ENCODE data around the gene ARSG. TPM values are rescaled to one million over a fixed set of nuclear protein-coding genes. Genes with fewer than 3 reads are reported as not detected.

ARSG gene
- total and polyA plus RNA-seq, 10 of the 15 experiments (the other 5 are each of a cell fraction or from before 2014, with no cell fraction given) = 2.9 to 13.5 (median 7.6) TPM

DNA sequence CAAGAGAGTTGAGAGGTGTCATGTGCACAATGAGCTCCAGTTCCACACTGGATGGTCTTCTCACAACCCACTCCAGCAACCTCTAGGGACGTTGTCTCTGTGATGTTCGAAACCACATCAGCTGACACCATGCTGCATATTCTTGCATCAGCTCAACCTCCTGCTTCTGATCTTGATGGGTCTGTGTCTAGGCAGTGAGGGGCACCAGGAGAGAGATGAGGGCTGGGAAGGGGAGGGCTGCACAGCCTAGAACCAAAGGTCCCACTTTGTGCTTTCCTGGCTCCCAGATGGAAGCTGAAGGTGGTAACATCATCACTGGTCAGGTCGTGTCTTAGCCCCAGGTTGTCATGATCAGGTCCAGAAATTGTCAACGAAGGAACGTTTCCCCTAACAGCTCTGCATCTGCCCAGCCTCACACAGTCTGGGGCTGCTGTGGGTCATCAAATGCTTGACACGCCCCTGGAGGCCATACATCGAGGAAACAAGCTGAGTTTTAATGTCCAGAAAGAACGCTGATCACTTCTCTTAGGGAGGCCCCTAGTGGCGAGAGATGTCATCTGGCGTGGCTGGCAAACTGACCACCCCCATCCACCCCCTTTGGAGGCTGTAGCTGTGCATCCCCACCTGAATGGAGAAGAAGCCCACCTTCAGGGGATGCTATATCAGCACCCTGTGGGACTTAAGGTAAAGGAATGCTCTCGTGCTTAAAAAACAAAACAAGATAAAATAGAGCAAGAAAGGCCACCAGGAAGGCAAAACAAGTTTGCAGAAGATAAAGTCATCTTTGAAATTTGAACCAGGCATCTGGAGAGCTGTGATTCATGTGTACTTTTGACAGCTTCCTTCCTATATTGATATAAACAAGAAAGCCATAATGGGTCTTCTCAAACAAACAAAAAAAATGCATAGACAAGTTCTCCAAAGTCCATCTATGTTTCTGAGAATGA is 107.7 kb downstream of the ARSG start (continued):
- TF ChIP-seq IKZF2 (IDR thresholded peaks at IDR 0.05) (peak in 1 of 2 experiments; percentile 14; a peak in 1 of 4 replicates), EZH2 (IDR thresholded peaks at IDR 0.05; ENCODE audit: borderline replicate concordance, control insufficient read depth, low read depth, low read length) (no peak), RUNX3 (IDR thresholded peaks at IDR 0.05; ENCODE audit: low read length) (peak; percentile 42), ZNF274 (IDR thresholded peaks at IDR 0.05; ENCODE audit: insufficient read depth, insufficient read length) (no peak), IKZF1 (conservative IDR thresholded peaks at IDR 0.05) (0 out of 2 replicates have a peak, but pooled peaks have one; percentile 15)

DNA sequence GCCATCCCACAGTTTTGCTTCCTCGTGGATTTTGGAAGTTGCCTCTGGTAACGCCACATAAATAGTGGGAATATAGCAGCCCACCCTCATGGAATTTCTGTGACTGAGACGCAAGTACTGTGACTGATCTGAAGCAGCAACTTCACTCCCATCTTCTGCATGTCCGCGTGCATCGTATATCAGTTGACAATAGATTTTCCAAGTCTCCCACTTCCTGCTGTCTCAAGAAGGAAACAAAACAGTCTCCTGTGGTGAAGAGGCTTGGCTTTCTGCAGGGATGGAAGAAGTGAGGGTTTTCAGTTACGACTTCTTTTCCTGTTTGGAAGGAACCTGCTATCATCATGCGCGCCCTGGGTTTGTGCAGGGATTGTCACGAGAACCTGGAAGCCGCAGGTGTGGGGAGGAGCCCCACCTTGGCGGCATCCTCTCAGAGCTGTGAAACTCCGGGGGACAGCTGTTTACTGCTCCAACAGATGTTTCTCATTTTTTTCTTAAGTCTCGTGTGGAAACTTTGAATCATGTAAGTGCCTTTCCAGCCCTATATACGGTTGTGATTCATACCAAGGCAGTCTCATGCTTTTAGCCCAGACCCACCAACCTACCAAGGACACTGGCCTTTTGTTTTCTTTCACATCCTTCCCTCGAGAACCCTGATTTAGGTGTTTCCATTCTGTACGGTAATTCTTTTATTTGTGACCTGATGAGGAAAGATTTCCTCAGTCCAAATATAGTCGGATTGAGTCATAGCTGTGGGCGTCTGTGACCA is 108.5 kb downstream of the ARSG start:
- H4K20me1 ChIP-seq (ENCODE audit: control insufficient read depth, insufficient read depth) = no peaks in the 10 kb centered on the region
- H2AFZ ChIP-seq (ENCODE audit: control insufficient read depth, low read depth, low read length) = no peak overlapping the region
- CTCF ChIA-PET = interaction anchor here (0.9 to 4.4 kb wide), 32 partner anchors 7 to 363 kb away, joined by 3 to 103 read pairs (median 6); partner anchors contain the start of gene WIPI1
- RAD21 ChIA-PET (ENCODE audit: unreplicated experiment) = interaction anchor here (0.6 to 2.3 kb wide), 18 partner anchors 24 to 343 kb away, joined by 3 to 25 read pairs (median 4); partner anchors contain the start of gene AMZ2
- no peak overlapping the region for H3K4me2 ChIP-seq (ENCODE audit: control insufficient read depth, insufficient read depth)
- intact Hi-C loops (cut with micrococcal nuclease; ENCODE audit: unreplicated experiment) (loop anchor here (1.0 to 2.0 kb wide), 2 partner anchors 63 to 137 kb away; no protein-coding TSS in a partner anchor), in situ Hi-C loops (cut with MboI) (no loop called here)
- no peak overlapping the region for H3K9ac ChIP-seq (ENCODE audit: control insufficient read depth, insufficient read depth, low read length)
- POLR2A ChIA-PET = interaction anchor here (1.4 kb wide), 1 partner anchor 17 kb away, joined by 4 read pairs; no protein-coding TSS in a partner anchor
- BruUV-seq (replicated peaks) = no TSS peak
- H3K27me3 ChIP-seq (replicated peaks in 1 of 2; ENCODE audit: control insufficient read depth in 2 of 2, insufficient read depth in 2 of 2, low read length in 1 of 2) = no peaks in the 10 kb centered on the region
- no peak overlapping the region for H3K27ac ChIP-seq (ENCODE audit: control insufficient read depth, insufficient read depth)
- FAIRE-seq = no peak
- SMC1A ChIA-PET (ENCODE audit: uncharacterized antibody, unreplicated experiment) = interaction anchor here (0.6 to 3.2 kb wide), 21 partner anchors 8 to 227 kb away, joined by 3 to 50 read pairs (median 6); no protein-coding TSS in a partner anchor
- no peak for DNase-seq (ENCODE audit: low read depth, low spot score)
- no peaks in the 10 kb centered on the region for H3K36me3 ChIP-seq (ENCODE audit: control insufficient read depth in 2 of 2, insufficient read depth in 2 of 2, low read length in 1 of 2)
- 45% methylated on average over 19 of the region's 19 CpGs for WGBS (ENCODE audit: insufficient coverage, insufficient replicate concordance, low lambda C conversion rate, missing lambda C conversion rate)
- H3K79me2 ChIP-seq (ENCODE audit: control insufficient read depth, insufficient read depth, low read length) = no peaks in the 10 kb centered on the region
- H3K4me3 ChIP-seq = no peak overlapping the region
- no peaks in the 10 kb centered on the region for H3K9me3 ChIP-seq (replicated peaks; ENCODE audit: control insufficient read depth, insufficient read depth, low read length)
- H3K4me1 ChIP-seq (ENCODE audit: control insufficient read depth, insufficient read depth, low read length) = peaks cover 6% of the 10 kb centered on the region
- peak; percentile 28 for ATAC-seq
- TF ChIP-seq, protein P1, sequence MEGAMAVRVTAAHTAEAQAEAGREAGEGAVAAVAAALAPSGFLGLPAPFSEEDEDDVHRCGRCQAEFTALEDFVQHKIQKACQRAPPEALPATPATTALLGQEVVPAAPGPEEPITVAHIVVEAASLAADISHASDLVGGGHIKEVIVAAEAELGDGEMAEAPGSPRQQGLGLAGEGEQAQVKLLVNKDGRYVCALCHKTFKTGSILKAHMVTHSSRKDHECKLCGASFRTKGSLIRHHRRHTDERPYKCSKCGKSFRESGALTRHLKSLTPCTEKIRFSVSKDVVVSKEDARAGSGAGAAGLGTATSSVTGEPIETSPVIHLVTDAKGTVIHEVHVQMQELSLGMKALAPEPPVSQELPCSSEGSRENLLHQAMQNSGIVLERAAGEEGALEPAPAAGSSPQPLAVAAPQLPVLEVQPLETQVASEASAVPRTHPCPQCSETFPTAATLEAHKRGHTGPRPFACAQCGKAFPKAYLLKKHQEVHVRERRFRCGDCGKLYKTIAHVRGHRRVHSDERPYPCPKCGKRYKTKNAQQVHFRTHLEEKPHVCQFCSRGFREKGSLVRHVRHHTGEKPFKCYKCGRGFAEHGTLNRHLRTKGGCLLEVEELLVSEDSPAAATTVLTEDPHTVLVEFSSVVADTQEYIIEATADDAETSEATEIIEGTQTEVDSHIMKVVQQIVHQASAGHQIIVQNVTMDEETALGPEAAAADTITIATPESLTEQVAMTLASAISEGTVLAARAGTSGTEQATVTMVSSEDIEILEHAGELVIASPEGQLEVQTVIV (IDR thresholded peaks at IDR 0.05; ENCODE audit: borderline replicate concordance, partially characterized antibody) = no peak
- TF ChIP-seq HDGF (IDR thresholded peaks at IDR 0.05) (no peak), GABPA (IDR thresholded peaks at IDR 0.05; ENCODE audit: low read depth) (no peak), RCOR1 (conservative IDR thresholded peaks at IDR 0.05; ENCODE audit: low read depth, low read length) (no peak), PAX8 (IDR thresholded peaks at IDR 0.05) (no peak), RB1 (IDR thresholded peaks at IDR 0.05; ENCODE audit: borderline replicate concordance) (no peak), SREBF2 (IDR thresholded peaks at IDR 0.05; ENCODE audit: low read length) (no peak), RAD21 (IDR thresholded peaks at IDR 0.05; ENCODE audit: insufficient read depth, low read depth, low read length) (no peak), TAF1 (IDR thresholded peaks at IDR 0.05; ENCODE audit: borderline replicate concordance, low read depth, low read length) (no peak), EP300 (IDR thresholded peaks at IDR 0.05; ENCODE audit: borderline replicate concordance in 1 of 2, control insufficient read depth in 1 of 2, low read depth in 2 of 2, low read length in 2 of 2) (no peak)
- TF ChIP-seq, protein P2, sequence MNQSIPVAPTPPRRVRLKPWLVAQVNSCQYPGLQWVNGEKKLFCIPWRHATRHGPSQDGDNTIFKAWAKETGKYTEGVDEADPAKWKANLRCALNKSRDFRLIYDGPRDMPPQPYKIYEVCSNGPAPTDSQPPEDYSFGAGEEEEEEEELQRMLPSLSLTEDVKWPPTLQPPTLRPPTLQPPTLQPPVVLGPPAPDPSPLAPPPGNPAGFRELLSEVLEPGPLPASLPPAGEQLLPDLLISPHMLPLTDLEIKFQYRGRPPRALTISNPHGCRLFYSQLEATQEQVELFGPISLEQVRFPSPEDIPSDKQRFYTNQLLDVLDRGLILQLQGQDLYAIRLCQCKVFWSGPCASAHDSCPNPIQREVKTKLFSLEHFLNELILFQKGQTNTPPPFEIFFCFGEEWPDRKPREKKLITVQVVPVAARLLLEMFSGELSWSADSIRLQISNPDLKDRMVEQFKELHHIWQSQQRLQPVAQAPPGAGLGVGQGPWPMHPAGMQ (IDR thresholded peaks at IDR 0.05; ENCODE audit: borderline replicate concordance) = no peak
